KOPT-K1 (cell line): ENCODE data around the gene SNX10.
"Not testable (repeated sequence)": the region's sequence is repeated elsewhere in the genome, so short reads cannot be mapped to it uniquely, and the experiment has no call there.

Source experiments
- H3K27ac ChIP-seq: fragments of 200-600 bp; sonication (generic); 2 replicates; pipeline ENCODE4 v1.5.1; 2016; ENCODE audit warnings: antibody characterized with exemption, mild to moderate bottlenecking, low read depth, low read length; ENCODE audit not compliant: poor library complexity, severe bottlenecking
- H3K36me3 ChIP-seq: fragments of 200-600 bp; sonication (generic); 2 replicates; pipeline ENCODE4 v1.5.1; 2017; ENCODE audit warnings: antibody characterized with exemption, mild to moderate bottlenecking, low read length, moderate library complexity; ENCODE audit not compliant: insufficient read depth
- H3K9me3 ChIP-seq: fragments of 200-600 bp; sonication (generic); 2 replicates; pipeline ENCODE4 v1.5.1; 2017; ENCODE audit warnings: antibody characterized with exemption, low read length, mild to moderate bottlenecking; ENCODE audit not compliant: insufficient read depth, poor library complexity, severe bottlenecking

Gene SNX10

GRCh38 chr7:26288126-26288525 is 3.5 kb upstream of the SNX10 start:
- not testable (repeated sequence) for H3K36me3 ChIP-seq, H3K9me3 ChIP-seq, H3K27ac ChIP-seq

- Histone ChIP-seq H3K9me3 (no peaks in the 10 kb centered on the region), H3K36me3 (peaks cover 5% of the 10 kb centered on the region; the same call in 1 of the 2 replicates), H3K27ac (peak overlapping the region; percentile 81)
Observed at GRCh38 chr7:26291251-26291650, 411 bp upstream of the SNX10 start.

GRCh38 chr7:26292768-26293560 is 1.3 kb downstream of the SNX10 start:
- no peaks in the 10 kb centered on the region for H3K9me3 ChIP-seq
- peaks cover 5% of the 10 kb centered on the region; the same call in 1 of the 2 replicates for H3K36me3 ChIP-seq
- H3K27ac ChIP-seq: peak overlapping the region; percentile 81

- H3K36me3 ChIP-seq: peaks cover 5% of the 10 kb centered on the region; the same call in 1 of the 2 replicates
- peak overlapping the region; percentile 81 for H3K27ac ChIP-seq
- no peaks in the 10 kb centered on the region for H3K9me3 ChIP-seq
Observed at GRCh38 chr7:26293569-26294308, 2.1 kb downstream of the SNX10 start.

- Histone ChIP-seq H3K27ac (peak overlapping the region; percentile 81), H3K9me3 (no peaks in the 10 kb centered on the region), H3K36me3 (peaks cover 5% of the 10 kb centered on the region; the same call in 1 of the 2 replicates)
Observed at GRCh38 chr7:26295015-26295414, 3.4 kb downstream of the SNX10 start.

GRCh38 chr7:26295586-26295985 is 3.9 kb downstream of the SNX10 start:
- Histone ChIP-seq H3K36me3 (peaks cover 5% of the 10 kb centered on the region; the same call in 1 of the 2 replicates), H3K27ac (no peak overlapping the region), H3K9me3 (no peaks in the 10 kb centered on the region)

GRCh38 chr7:26298472-26299058 is 6.9 kb downstream of the SNX10 start:
- H3K27ac ChIP-seq: no peak overlapping the region
- H3K9me3 ChIP-seq: no peaks in the 10 kb centered on the region
- H3K36me3 ChIP-seq: peaks cover 27% of the 10 kb centered on the region; the same call in 1 of the 2 replicates

GRCh38 chr7:26305090-26305868 is 13.6 kb downstream of the SNX10 start:
- no peak overlapping the region for H3K27ac ChIP-seq
- peaks cover 46% of the 10 kb centered on the region; the same call in 1 of the 2 replicates for H3K36me3 ChIP-seq
- no peaks in the 10 kb centered on the region for H3K9me3 ChIP-seq

GRCh38 chr7:26305869-26306665 is 14.4 kb downstream of the SNX10 start:
- no peaks in the 10 kb centered on the region for H3K9me3 ChIP-seq
- peaks cover 45% of the 10 kb centered on the region; the same call in 1 of the 2 replicates for H3K36me3 ChIP-seq
- H3K27ac ChIP-seq: no peak overlapping the region

GRCh38 chr7:26306790-26307189 is 15.1 kb downstream of the SNX10 start:
- no peaks in the 10 kb centered on the region for H3K9me3 ChIP-seq
- no peak overlapping the region for H3K27ac ChIP-seq
- peaks cover 40% of the 10 kb centered on the region for H3K36me3 ChIP-seq

GRCh38 chr7:26307226-26307625 is 15.6 kb downstream of the SNX10 start:
- Histone ChIP-seq H3K27ac (no peak overlapping the region), H3K36me3 (peaks cover 36% of the 10 kb centered on the region), H3K9me3 (no peaks in the 10 kb centered on the region)

GRCh38 chr7:26307791-26308190 is 16.1 kb downstream of the SNX10 start:
- Histone ChIP-seq H3K36me3 (peaks cover 31% of the 10 kb centered on the region), H3K27ac (no peak overlapping the region), H3K9me3 (no peaks in the 10 kb centered on the region)

- Histone ChIP-seq H3K27ac (no peak overlapping the region), H3K36me3 (peaks cover 25% of the 10 kb centered on the region), H3K9me3 (no peaks in the 10 kb centered on the region)
Observed at GRCh38 chr7:26308551-26308950, 16.9 kb downstream of the SNX10 start.

GRCh38 chr7:26309089-26309488 is 17.4 kb downstream of the SNX10 start:
- Histone ChIP-seq H3K27ac (no peak overlapping the region), H3K36me3 (peaks cover 25% of the 10 kb centered on the region), H3K9me3 (no peaks in the 10 kb centered on the region)
